HUDEP-2 (cell line): ENCODE data around the gene PITX2.
A peak's percentile ranks its signal among the peaks of the same experiment; 100 is the strongest.
"Not testable (repeated sequence)": the region's sequence is repeated elsewhere in the genome, so short reads cannot be mapped to it uniquely, and the experiment has no call there.

Experiments
- DNase-seq, 76 experiments: peaks; one replicate each; lab custom pipeline; 2025; ENCODE audit not compliant: unreplicated experiment in 76 of 76; lab: John Stamatoyannopoulos, UW

PITX2 gene

GRCh38 chr4:110613745-110614144, 9.1 kb downstream of the PITX2 start:
- DNase-seq, result no peak

- no peak for DNase-seq
Measured at GRCh38 chr4:110612631-110613269, 10.1 kb downstream of the PITX2 start.

- no peak for DNase-seq
Measured at GRCh38 chr4:110611968-110612447, 10.9 kb downstream of the PITX2 start.

GRCh38 chr4:110610940-110611831, 11.7 kb downstream of the PITX2 start:
- no peak for DNase-seq

GRCh38 chr4:110610620-110610939, 12.3 kb downstream of the PITX2 start:
- no peak for DNase-seq

GRCh38 chr4:110609044-110609750, 13.7 kb downstream of the PITX2 start:
- DNase-seq, result no peak

GRCh38 chr4:110605077-110605476, 17.8 kb downstream of the PITX2 start:
- no peak for DNase-seq

- DNase-seq, result no peak
Measured at GRCh38 chr4:110602061-110602460, 20.8 kb downstream of the PITX2 start.

GRCh38 chr4:110597582-110597981, 25.3 kb downstream of the PITX2 start:
- no peak for DNase-seq

- no peak for DNase-seq
Measured at GRCh38 chr4:110596431-110596830, 26.4 kb downstream of the PITX2 start.

- no peak for DNase-seq
Measured at GRCh38 chr4:110595583-110595982, 27.3 kb downstream of the PITX2 start.

GRCh38 chr4:110589297-110589696, 33.6 kb downstream of the PITX2 start:
- no peak for DNase-seq

GRCh38 chr4:110587666-110588285, 35.1 kb downstream of the PITX2 start:
- no peak for DNase-seq

- peak in 6 of 76 experiments; percentile 1 to 20 (median 4) for DNase-seq
Measured at GRCh38 chr4:110586131-110586850, 36.6 kb downstream of the PITX2 start.

- DNase-seq, result not testable (repeated sequence)
Measured at GRCh38 chr4:110576696-110577095, 46.2 kb downstream of the PITX2 start.
